Measurements from ENCODE around the gene UNC13D. TPM values are rescaled to one million over a fixed set of nuclear protein-coding genes. Genes with fewer than 3 reads are reported as not detected.
"Not testable (repeated sequence)": the region's sequence is repeated elsewhere in the genome, so short reads cannot be mapped to it uniquely, and the experiment has no call there.

Gene UNC13D
- polyA plus RNA-seq, 1 donor from 2014 or later, result 1.2 TPM

DNA sequence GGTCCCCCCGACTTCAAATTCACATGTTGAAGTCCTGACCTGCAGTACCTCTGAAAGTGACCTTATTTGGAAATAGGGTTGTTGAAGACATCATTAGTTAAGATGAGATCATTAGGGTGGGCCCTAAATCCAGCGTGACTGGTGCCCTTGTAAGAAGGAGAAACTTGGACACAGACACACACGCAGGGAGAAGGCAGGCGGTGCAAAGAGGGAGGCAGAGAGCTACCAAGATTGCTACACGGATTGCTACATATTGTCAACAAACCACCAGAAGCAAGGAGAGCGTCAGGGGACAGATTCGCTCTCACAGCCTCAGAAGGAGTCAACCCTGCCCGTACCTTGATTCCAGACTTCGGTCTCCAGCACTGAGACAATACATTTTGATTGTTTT lies 17.7 kb upstream of the UNC13D start:
- no peak overlapping the region for H2AFZ ChIP-seq (ENCODE audit: low read depth, low read length)

DNA sequence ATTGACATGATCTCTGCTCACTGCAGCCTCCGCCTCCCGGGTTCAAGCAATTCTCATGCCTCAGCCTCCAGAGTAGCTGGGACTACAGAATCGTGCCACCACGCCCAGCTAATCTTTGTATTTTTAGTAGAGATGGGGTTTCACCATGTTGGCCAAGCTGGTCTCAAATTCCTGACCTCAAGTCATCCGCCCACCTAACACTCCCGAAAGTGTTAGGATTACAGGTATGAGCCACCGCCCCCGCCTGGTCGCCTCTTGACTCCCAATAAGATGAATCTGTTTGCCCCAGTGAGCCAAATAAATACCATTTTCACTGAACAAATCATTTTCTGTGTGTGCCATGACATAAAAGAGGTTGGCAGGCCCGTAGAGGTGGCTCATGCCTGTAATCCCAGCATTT lies 15.2 kb upstream of the UNC13D start:
- H3K4me3 ChIP-seq (ENCODE audit: low read length); H3K27ac ChIP-seq (ENCODE audit: low read length); H3K9ac ChIP-seq (ENCODE audit: low read length); H3K36me3 ChIP-seq (ENCODE audit: insufficient read depth, low read length); H3K79me2 ChIP-seq (replicated peaks; ENCODE audit: insufficient read depth, low read length); H3K4me2 ChIP-seq (ENCODE audit: low read length); H3K9me2 ChIP-seq (ENCODE audit: insufficient read depth, low read length); H3K9me3 ChIP-seq (ENCODE audit: low read length); H3K27me3 ChIP-seq (ENCODE audit: insufficient read depth, low read depth, low read length); H3F3A ChIP-seq (ENCODE audit: insufficient read depth, low read length, poor library complexity, severe bottlenecking); H2AFZ ChIP-seq (ENCODE audit: low read depth, low read length); H4K20me1 ChIP-seq (ENCODE audit: insufficient read depth): not testable (repeated sequence)

More for the DNA sequence above, 17.7 kb upstream of the UNC13D start:
- Histone ChIP-seq H3K36me3 (ENCODE audit: insufficient read depth, low read length) (no peaks in the 10 kb centered on the region), H3K4me3 (ENCODE audit: low read length) (no peak overlapping the region), H3K9me2 (ENCODE audit: insufficient read depth, low read length) (no peaks in the 10 kb centered on the region), H4K20me1 (ENCODE audit: insufficient read depth) (no peaks in the 10 kb centered on the region), H3K27me3 (ENCODE audit: insufficient read depth, low read depth, low read length) (no peaks in the 10 kb centered on the region), H3K27ac (ENCODE audit: low read length) (no peak overlapping the region), H3K4me2 (ENCODE audit: low read length) (no peak overlapping the region), H3K79me2 (replicated peaks; ENCODE audit: insufficient read depth, low read length) (no peaks in the 10 kb centered on the region), H3K9me3 (ENCODE audit: low read length) (no peaks in the 10 kb centered on the region), H3K9ac (ENCODE audit: low read length) (no peak overlapping the region), H3F3A (ENCODE audit: insufficient read depth, low read length, poor library complexity, severe bottlenecking) (no peaks in the 10 kb centered on the region)
- TF ChIP-seq TAF1 (IDR thresholded peaks at IDR 0.05; ENCODE audit: low read depth) (no peak), SMC3 (conservative IDR thresholded peaks at IDR 0.05; ENCODE audit: poor library complexity) (no peak), RAD21 (conservative IDR thresholded peaks at IDR 0.05) (no peak)

DNA sequence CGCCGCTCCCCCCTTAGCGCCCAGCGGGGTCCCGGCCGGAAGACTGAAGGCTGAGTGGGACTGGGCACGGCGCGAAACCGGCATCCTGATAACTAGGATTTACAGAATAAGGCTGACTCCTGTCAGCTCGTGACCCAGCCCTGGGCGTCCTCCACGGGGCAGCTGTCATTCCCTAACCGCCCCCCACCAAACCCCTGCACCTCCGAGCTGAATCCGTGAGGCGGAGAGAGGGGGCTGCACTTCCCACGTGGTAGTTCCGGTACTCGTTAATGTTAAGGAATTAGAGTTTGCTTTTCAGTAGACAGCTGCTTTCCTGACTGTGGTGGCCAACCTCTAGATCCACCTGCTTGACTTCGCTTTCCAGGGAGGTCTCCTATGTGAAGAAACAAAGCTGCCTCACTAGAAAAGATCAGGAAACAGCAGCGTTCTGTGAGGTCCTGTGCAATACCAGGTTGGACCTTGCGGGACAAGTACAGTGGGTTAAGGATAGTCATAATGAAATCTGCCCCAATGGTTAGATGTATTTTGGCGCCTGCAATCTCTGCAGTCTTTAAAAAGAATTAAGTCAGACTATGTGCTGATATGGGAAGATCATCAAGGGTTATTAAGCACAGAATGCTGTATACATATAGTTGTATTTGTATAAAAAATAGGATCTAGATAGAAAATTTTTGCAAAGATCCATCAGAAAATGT lies 12.0 kb upstream of the UNC13D start:
- peak overlapping the region; percentile 99 for H3K4me2 ChIP-seq (ENCODE audit: low read length)
- TF ChIP-seq TAF1 (IDR thresholded peaks at IDR 0.05; ENCODE audit: low read depth) (no peak), MXI1 (conservative IDR thresholded peaks at IDR 0.05; ENCODE audit: poor library complexity, severe bottlenecking) (peak; percentile 93)
- TF ChIP-seq, protein P1, sequence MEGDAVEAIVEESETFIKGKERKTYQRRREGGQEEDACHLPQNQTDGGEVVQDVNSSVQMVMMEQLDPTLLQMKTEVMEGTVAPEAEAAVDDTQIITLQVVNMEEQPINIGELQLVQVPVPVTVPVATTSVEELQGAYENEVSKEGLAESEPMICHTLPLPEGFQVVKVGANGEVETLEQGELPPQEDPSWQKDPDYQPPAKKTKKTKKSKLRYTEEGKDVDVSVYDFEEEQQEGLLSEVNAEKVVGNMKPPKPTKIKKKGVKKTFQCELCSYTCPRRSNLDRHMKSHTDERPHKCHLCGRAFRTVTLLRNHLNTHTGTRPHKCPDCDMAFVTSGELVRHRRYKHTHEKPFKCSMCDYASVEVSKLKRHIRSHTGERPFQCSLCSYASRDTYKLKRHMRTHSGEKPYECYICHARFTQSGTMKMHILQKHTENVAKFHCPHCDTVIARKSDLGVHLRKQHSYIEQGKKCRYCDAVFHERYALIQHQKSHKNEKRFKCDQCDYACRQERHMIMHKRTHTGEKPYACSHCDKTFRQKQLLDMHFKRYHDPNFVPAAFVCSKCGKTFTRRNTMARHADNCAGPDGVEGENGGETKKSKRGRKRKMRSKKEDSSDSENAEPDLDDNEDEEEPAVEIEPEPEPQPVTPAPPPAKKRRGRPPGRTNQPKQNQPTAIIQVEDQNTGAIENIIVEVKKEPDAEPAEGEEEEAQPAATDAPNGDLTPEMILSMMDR (IDR thresholded peaks at IDR 0.05; ENCODE audit: poor library complexity, severe bottlenecking), result peak; percentile 49
- peak overlapping the region; percentile 86 for H3K27ac ChIP-seq (ENCODE audit: low read length)
- peaks cover 8% of the 10 kb centered on the region for H3F3A ChIP-seq (ENCODE audit: insufficient read depth, low read length, poor library complexity, severe bottlenecking)
- H2AFZ ChIP-seq (ENCODE audit: low read depth, low read length), result peak overlapping the region; percentile 65
- H3K4me3 ChIP-seq (ENCODE audit: low read length), result peak overlapping the region; percentile 91
- H3K9me2 ChIP-seq (ENCODE audit: insufficient read depth, low read length), result no peaks in the 10 kb centered on the region
- H3K9ac ChIP-seq (ENCODE audit: low read length), result peak overlapping the region; percentile 82
- no peaks in the 10 kb centered on the region for H3K36me3 ChIP-seq (ENCODE audit: insufficient read depth, low read length)
- no peaks in the 10 kb centered on the region for H3K9me3 ChIP-seq (ENCODE audit: low read length)
- no peaks in the 10 kb centered on the region for H3K27me3 ChIP-seq (ENCODE audit: insufficient read depth, low read depth, low read length)
- peaks cover 10% of the 10 kb centered on the region for H3K79me2 ChIP-seq (replicated peaks; ENCODE audit: insufficient read depth, low read length)
- no peaks in the 10 kb centered on the region for H4K20me1 ChIP-seq (ENCODE audit: insufficient read depth)

DNA sequence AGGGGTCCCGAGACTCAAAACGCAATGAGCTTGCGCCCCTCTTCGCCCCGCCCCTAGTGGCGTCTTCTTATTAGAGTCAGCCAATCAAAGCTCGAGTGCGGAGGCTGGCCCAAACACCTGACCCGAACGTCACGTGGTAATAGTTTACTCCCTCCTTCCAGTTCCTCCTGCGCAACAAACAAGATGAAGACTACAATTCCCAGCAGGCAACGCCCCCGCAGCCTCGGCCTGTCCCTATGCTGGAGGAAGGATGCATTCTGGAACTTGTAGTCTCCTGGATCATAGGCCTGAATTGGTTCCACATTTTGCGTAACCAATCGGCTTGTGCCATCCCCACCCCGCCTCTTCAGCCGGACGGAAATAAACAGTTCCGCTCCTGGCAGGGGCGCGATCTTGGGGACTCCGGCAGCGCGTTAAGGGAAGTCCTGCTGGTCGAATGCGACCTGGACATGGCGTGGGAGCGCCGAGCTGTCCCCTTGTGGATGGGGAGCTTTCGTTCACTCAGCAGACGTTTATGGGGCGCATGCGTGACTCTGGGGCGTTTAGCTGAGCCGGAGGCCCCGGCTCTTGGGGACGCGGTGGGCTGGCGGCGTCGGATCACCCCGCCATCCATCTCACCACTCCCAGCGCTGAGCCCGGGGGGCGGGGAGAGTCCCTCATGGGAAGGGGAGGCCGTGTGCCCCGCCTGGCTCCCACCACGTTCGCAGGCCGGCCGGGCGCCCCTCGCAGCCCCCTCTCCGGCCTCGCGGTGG lies 11.3 kb upstream of the UNC13D start, which contains the start of gene WBP2:
WBP2 (minus strand) TSS at position 26 of the 752 bp plus-strand sequence. CDS start 38 bp downstream, outside the sequence.
- TF ChIP-seq, protein P2, sequence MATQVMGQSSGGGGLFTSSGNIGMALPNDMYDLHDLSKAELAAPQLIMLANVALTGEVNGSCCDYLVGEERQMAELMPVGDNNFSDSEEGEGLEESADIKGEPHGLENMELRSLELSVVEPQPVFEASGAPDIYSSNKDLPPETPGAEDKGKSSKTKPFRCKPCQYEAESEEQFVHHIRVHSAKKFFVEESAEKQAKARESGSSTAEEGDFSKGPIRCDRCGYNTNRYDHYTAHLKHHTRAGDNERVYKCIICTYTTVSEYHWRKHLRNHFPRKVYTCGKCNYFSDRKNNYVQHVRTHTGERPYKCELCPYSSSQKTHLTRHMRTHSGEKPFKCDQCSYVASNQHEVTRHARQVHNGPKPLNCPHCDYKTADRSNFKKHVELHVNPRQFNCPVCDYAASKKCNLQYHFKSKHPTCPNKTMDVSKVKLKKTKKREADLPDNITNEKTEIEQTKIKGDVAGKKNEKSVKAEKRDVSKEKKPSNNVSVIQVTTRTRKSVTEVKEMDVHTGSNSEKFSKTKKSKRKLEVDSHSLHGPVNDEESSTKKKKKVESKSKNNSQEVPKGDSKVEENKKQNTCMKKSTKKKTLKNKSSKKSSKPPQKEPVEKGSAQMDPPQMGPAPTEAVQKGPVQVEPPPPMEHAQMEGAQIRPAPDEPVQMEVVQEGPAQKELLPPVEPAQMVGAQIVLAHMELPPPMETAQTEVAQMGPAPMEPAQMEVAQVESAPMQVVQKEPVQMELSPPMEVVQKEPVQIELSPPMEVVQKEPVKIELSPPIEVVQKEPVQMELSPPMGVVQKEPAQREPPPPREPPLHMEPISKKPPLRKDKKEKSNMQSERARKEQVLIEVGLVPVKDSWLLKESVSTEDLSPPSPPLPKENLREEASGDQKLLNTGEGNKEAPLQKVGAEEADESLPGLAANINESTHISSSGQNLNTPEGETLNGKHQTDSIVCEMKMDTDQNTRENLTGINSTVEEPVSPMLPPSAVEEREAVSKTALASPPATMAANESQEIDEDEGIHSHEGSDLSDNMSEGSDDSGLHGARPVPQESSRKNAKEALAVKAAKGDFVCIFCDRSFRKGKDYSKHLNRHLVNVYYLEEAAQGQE (IDR thresholded peaks at IDR 0.05; ENCODE audit: borderline replicate concordance), result peak; percentile 14
- TF ChIP-seq SMC3 (conservative IDR thresholded peaks at IDR 0.05; ENCODE audit: poor library complexity), result peak; percentile 67
- TF ChIP-seq TAF1 (IDR thresholded peaks at IDR 0.05; ENCODE audit: low read depth), result peak; percentile 38
- TF ChIP-seq, protein P1 (IDR thresholded peaks at IDR 0.05; ENCODE audit: poor library complexity, severe bottlenecking), result peak; percentile 83
- TF ChIP-seq MXI1 (conservative IDR thresholded peaks at IDR 0.05; ENCODE audit: poor library complexity, severe bottlenecking), result no peak
- TF ChIP-seq EZH2 (IDR thresholded peaks at IDR 0.05; ENCODE audit: borderline replicate concordance, insufficient read depth, low read length, poor library complexity, severe bottlenecking), result no peak
- TF ChIP-seq POLR2AphosphoS5 (IDR thresholded peaks at IDR 0.05), result peak; percentile 88
- peak; percentile 56 for TF ChIP-seq RAD21 (conservative IDR thresholded peaks at IDR 0.05)
- no peaks in the 10 kb centered on the region for H4K20me1 ChIP-seq (ENCODE audit: insufficient read depth)

More for the DNA sequence above, 11.3 kb upstream of the UNC13D start, which contains the start of gene WBP2:
- Histone ChIP-seq H2AFZ (ENCODE audit: low read depth, low read length) (peak within 1 kb of the TSS; percentile 65), H3K27ac (ENCODE audit: low read length) (peak within 1 kb of the TSS; percentile 86), H3K9me3 (ENCODE audit: low read length) (no peaks in the 10 kb centered on the region), H3K79me2 (replicated peaks; ENCODE audit: insufficient read depth, low read length) (peaks cover 10% of the 10 kb centered on the region), H3K9ac (ENCODE audit: low read length) (peak within 1 kb of the TSS; percentile 82), H3F3A (ENCODE audit: insufficient read depth, low read length, poor library complexity, severe bottlenecking) (peaks cover 8% of the 10 kb centered on the region), H3K4me3 (ENCODE audit: low read length) (peak within 1 kb of the TSS; percentile 91), H3K36me3 (ENCODE audit: insufficient read depth, low read length) (no peaks in the 10 kb centered on the region), H3K4me2 (ENCODE audit: low read length) (peak within 1 kb of the TSS; percentile 99), H3K9me2 (ENCODE audit: insufficient read depth, low read length) (no peaks in the 10 kb centered on the region), H3K27me3 (ENCODE audit: insufficient read depth, low read depth, low read length) (no peaks in the 10 kb centered on the region)
